OCI-LY3 (cell line): ENCODE results near the gene WDR48.

Experiments used
- H2AFZ ChIP-seq: fragments of 200-600, 300-600 bp; shearing (Covaris generic); 2 replicates; pipeline ENCODE4 v1.6.0; 2014; ENCODE audit warnings: antibody characterized with exemption, low read depth, low read length
- H3K27ac ChIP-seq: fragments of 200-600, 300-600 bp; sonication (generic); 2 replicates; pipeline ENCODE4 v1.5.1; 2014; ENCODE audit warnings: mild to moderate bottlenecking, low read length, moderate library complexity, mixed read lengths
- H3K27me3 ChIP-seq: fragments of 200-600, 300-600 bp; sonication (generic); 2 replicates; pipeline ENCODE4 v1.6.1; 2014; ENCODE audit warnings: low read depth, low read length, mixed read lengths
- H3K36me3 ChIP-seq: fragments of 200-600, 300-600 bp; sonication (generic); replicated peaks from 2 replicates; pipeline ENCODE3; 2014; ENCODE audit warnings: low read depth, low read length, mixed read lengths
- H3K4me1 ChIP-seq: fragments of 300-600, 200-600 bp; sonication (generic); 2 replicates; pipeline ENCODE4 v1.6.1; 2014; ENCODE audit warnings: low read length, mixed read lengths
- H3K4me2 ChIP-seq: fragments of 200-600, 300-600 bp; sonication (generic); 2 replicates; pipeline ENCODE4 v1.6.1; 2014; ENCODE audit warnings: low read length, mixed read lengths
- H3K4me3 ChIP-seq: fragments of 300-600, 200-600 bp; sonication (generic); 2 replicates; pipeline ENCODE4 v1.5.1; 2014; ENCODE audit warnings: antibody characterized with exemption, mild to moderate bottlenecking, low read length, moderate library complexity
- H3K79me2 ChIP-seq: fragments of 300-600, 200-600 bp; shearing (Covaris generic); 2 replicates; pipeline ENCODE4 v1.6.1; 2014; ENCODE audit warnings: mild to moderate bottlenecking, low read length, mixed read lengths
- H3K9ac ChIP-seq: fragments of 300-600, 200-600 bp; shearing (Covaris generic); 2 replicates; pipeline ENCODE4 v1.6.0; 2014; ENCODE audit warnings: mild to moderate bottlenecking, low read length, moderate library complexity
- H3K9me3 ChIP-seq: fragments of 200-600, 300-600 bp; shearing (Covaris generic); 2 replicates; pipeline ENCODE4 v1.6.1; 2014; ENCODE audit warnings: low read length, mixed read lengths; ENCODE audit not compliant: insufficient read depth
- H4K20me1 ChIP-seq: fragments of 200-600, 300-600 bp; sonication (generic); 2 replicates; pipeline ENCODE4 v1.6.1; 2016; ENCODE audit warnings: low read length, mixed read lengths; ENCODE audit not compliant: insufficient read depth
- CTCF ChIP-seq: fragments of 200-600, 300-600 bp; sonication (generic); IDR thresholded peaks from 2 replicates; pipeline ENCODE4 v1.5.1; 2014; ENCODE audit warnings: antibody characterized with exemption, low read length, low read depth
- EZH2phosphoT487 ChIP-seq: fragments of 200-600 bp; shearing (Covaris generic); IDR thresholded peaks from 2 replicates; pipeline ENCODE4 v1.6.1; 2018; ENCODE audit warnings: antibody characterized with exemption, mixed run types, low read depth

WDR48 gene

GRCh38 chr3:39140341-39140971 lies 88.6 kb downstream of the WDR48 start:
- Histone ChIP-seq H3K27ac (no peak overlapping the region), H2AFZ (no peak overlapping the region), H3K4me2 (no peak overlapping the region), H3K4me1 (peaks cover 19% of the 10 kb centered on the region), H3K79me2 (no peaks in the 10 kb centered on the region), H3K27me3 (no peaks in the 10 kb centered on the region), H4K20me1 (peaks cover 7% of the 10 kb centered on the region; the same call in 1 of the 2 replicates), H3K9me3 (no peaks in the 10 kb centered on the region), H3K36me3 (peaks cover 46% of the 10 kb centered on the region), H3K9ac (no peak overlapping the region), H3K4me3 (no peak overlapping the region)
- TF ChIP-seq EZH2phosphoT487 (no peak), CTCF (no peak)

- Histone ChIP-seq H4K20me1 (peaks cover 7% of the 10 kb centered on the region; the same call in 1 of the 2 replicates), H3K4me2 (no peak overlapping the region)
These were observed 89.6 kb downstream of the WDR48 start for GRCh38 chr3:39141171-39141995.

GRCh38 chr3:39142067-39142466 lies 90.3 kb downstream of the WDR48 start:
- H3K36me3 ChIP-seq: peaks cover 59% of the 10 kb centered on the region
- peaks cover 32% of the 10 kb centered on the region for H3K4me1 ChIP-seq
- H3K79me2 ChIP-seq: peaks cover 6% of the 10 kb centered on the region
- H3K9me3 ChIP-seq: no peaks in the 10 kb centered on the region
- H3K9ac ChIP-seq: no peak overlapping the region
- no peaks in the 10 kb centered on the region for H3K27me3 ChIP-seq
- no peak overlapping the region for H3K27ac ChIP-seq
- peaks cover 7% of the 10 kb centered on the region; the same call in 1 of the 2 replicates for H4K20me1 ChIP-seq
- TF ChIP-seq EZH2phosphoT487 (no peak), CTCF (no peak)
- H3K4me3 ChIP-seq: no peak overlapping the region
- H3K4me2 ChIP-seq: no peak overlapping the region
- no peak overlapping the region for H2AFZ ChIP-seq

More at GRCh38 chr3:39141171-39141995, 89.6 kb downstream of the WDR48 start:
- no peak overlapping the region for H2AFZ ChIP-seq
- TF ChIP-seq CTCF: no peak
- no peak for TF ChIP-seq EZH2phosphoT487
- H3K27ac ChIP-seq: no peak overlapping the region
- H3K9ac ChIP-seq: no peak overlapping the region
- H3K4me1 ChIP-seq: peaks cover 25% of the 10 kb centered on the region
- no peaks in the 10 kb centered on the region for H3K27me3 ChIP-seq
- H3K36me3 ChIP-seq: peaks cover 55% of the 10 kb centered on the region
- no peaks in the 10 kb centered on the region for H3K79me2 ChIP-seq
- no peak overlapping the region for H3K4me3 ChIP-seq
- H3K9me3 ChIP-seq: no peaks in the 10 kb centered on the region
